Measurements from ENCODE around the gene ADAM11. TPM values are rescaled to one million over a fixed set of nuclear protein-coding genes. Genes with fewer than 3 reads are reported as not detected.
A peak's percentile ranks its signal among the peaks of the same experiment; 100 is the strongest.

Gene ADAM11
- total and polyA plus RNA-seq, 2 of the 4 experiments (the other 2 are of a cell fraction): 0.36 to 0.53 TPM

GRCh38 chr17:44793885-44794842 lies 35.4 kb downstream of the ADAM11 start:
- no peaks in the 10 kb centered on the region for H3K9me3 ChIP-seq (ENCODE audit: control insufficient read depth, insufficient read depth, low read length)
- peaks cover 5% of the 10 kb centered on the region for H3K36me3 ChIP-seq (ENCODE audit: control insufficient read depth, insufficient read depth, low read length)
- H4K5ac ChIP-seq (ENCODE audit: low read depth, low read length): peak overlapping the region; percentile 1
- H2BK15ac ChIP-seq (ENCODE audit: low read depth, low read length): peak overlapping the region; percentile 46; the same call in 2 of the 3 replicates
- dilution Hi-C loops (cut with HindIII; ENCODE audit: low sequenced_read_pairs, unreplicated experiment): no loop called here
- BruUV-seq (replicated peaks): no TSS peak
- in situ Hi-C loops (cut with MboI; ENCODE audit: low sequenced_read_pairs): loop anchor here (5.0 kb wide), 1 partner anchor 33 kb away; no protein-coding TSS in a partner anchor
- H2BK120ac ChIP-seq (ENCODE audit: low read depth, low read length): peak overlapping the region; percentile 67
- H4K20me1 ChIP-seq (ENCODE audit: insufficient read depth, low read length): peaks cover 8% of the 10 kb centered on the region
- H3K79me1 ChIP-seq (ENCODE audit: low read depth in 1 of 2, low read length in 2 of 2): peaks cover 14 to 50% of the 10 kb centered on the region in 2 experiments; a peak in 3 of 4 replicates
- peak overlapping the region; percentile 74 for H2AK5ac ChIP-seq (ENCODE audit: low read depth, low read length)
- peak overlapping the region; percentile 34 for H2BK20ac ChIP-seq (ENCODE audit: low read depth, low read length)
- H3K4me1 ChIP-seq (ENCODE audit: control insufficient read depth, insufficient read depth, low read length): peaks cover 26% of the 10 kb centered on the region
- WGBS, 2 experiments (ENCODE audit: extremely low coverage in 2 of 2, insufficient read length in 1 of 2): 81% methylated on average over 11 of the region's 18 CpGs; no CpG with 5 or more reads in 1 of the 2 experiments
- ChIA-PET CTCF (interaction anchor here (1.0 to 2.0 kb wide), 2 partner anchors 15 to 39 kb away, joined by 3 to 9 read pairs; no protein-coding TSS in a partner anchor), POLR2A (ENCODE audit: unreplicated experiment) (interaction anchor here (0.6 kb wide), 1 partner anchor 219 kb away, joined by 6 read pairs; no protein-coding TSS in a partner anchor)
- peak overlapping the region; percentile 70 for H3K4ac ChIP-seq (ENCODE audit: low read depth, low read length)
- H3K14ac ChIP-seq (replicated peaks; ENCODE audit: low read depth, low read length): peak overlapping the region; percentile 46
- H2BK5ac ChIP-seq (ENCODE audit: low read depth, low read length, poor library complexity, severe bottlenecking): peak overlapping the region; percentile 53
- H2AFZ ChIP-seq (replicated peaks; ENCODE audit: low read length, poor library complexity): peak overlapping the region; percentile 71
- H4K91ac ChIP-seq (ENCODE audit: insufficient read depth, low read depth, low read length): peak overlapping the region; percentile 79
- H3K4me2 ChIP-seq (ENCODE audit: low read depth, low read length): peak overlapping the region; percentile 8; the same call in 1 of the 2 replicates
- peak; percentile 3; the same call in 1 of the 2 replicates for ATAC-seq (ENCODE audit: low read depth)
- peaks cover 17% of the 10 kb centered on the region for H3K9me1 ChIP-seq (ENCODE audit: insufficient read depth, low read length)
- peak overlapping the region; percentile 51 for H3K56ac ChIP-seq (ENCODE audit: extremely low read depth, insufficient read depth, low read length)
- no peaks in the 10 kb centered on the region for H3K27me3 ChIP-seq (ENCODE audit: control insufficient read depth, insufficient read depth, low read length)
- H3K27ac ChIP-seq (ENCODE audit: insufficient read depth, low read length): peak overlapping the region; percentile 61
- peak overlapping the region; percentile 78 for H2AK9ac ChIP-seq (replicated peaks; ENCODE audit: low read depth, low read length, poor library complexity)
- TF ChIP-seq CEBPB (IDR thresholded peaks at IDR 0.05; ENCODE audit: low read depth, low read length): no peak
- H4K8ac ChIP-seq (ENCODE audit: low read depth in 2 of 2, low read length in 2 of 2): peak overlapping the region; percentile 18 to 78; a peak in 3 of 4 replicates
- H3K4me3 ChIP-seq (ENCODE audit: insufficient read depth, low read depth, low read length): no peak overlapping the region
- H3K18ac ChIP-seq (ENCODE audit: low read depth, low read length): peak overlapping the region; percentile 36
- intact Hi-C loops (cut with micrococcal nuclease): loop anchor here (2.0 kb wide), 1 partner anchor 27 kb away; no protein-coding TSS in a partner anchor
- H3K23ac ChIP-seq (ENCODE audit: low read depth, low read length): peak overlapping the region; percentile 64; the same call in 1 of the 2 replicates
- DNase-seq: no peak
- no peak overlapping the region for H3K9ac ChIP-seq (ENCODE audit: low read depth, low read length)

All from IMR-90 (cell line).